Peyer's patch (tissue), 4 donors: Measurements from ENCODE around the gene TBCB. TPM values are rescaled to one million over a fixed set of nuclear protein-coding genes. Genes with fewer than 3 reads are reported as not detected.

Experiments
- DNase-seq, 3 donors: peaks; one replicate each; pipeline ENCODE4 v3.0.0-alpha.2; 2017 to 2019
- H3K27ac ChIP-seq, 4 donors: fragments of 200-600 bp; sonication (generic); one replicate each; pipeline ENCODE4 v1.5.1; 2016 to 2019
- H3K27me3 ChIP-seq, 2 donors: fragments of 200-600 bp; sonication (generic); one replicate each; pipeline ENCODE4 v1.5.1; 2019
- H3K36me3 ChIP-seq, 3 donors: fragments of 200-600 bp; sonication (generic); one replicate each; pipeline ENCODE4 v1.5.1; 2016 to 2019
- H3K4me1 ChIP-seq, 4 donors: fragments of 200-600 bp; sonication (generic); one replicate each; pipeline ENCODE4 v1.5.1; 2016 to 2019
- H3K4me3 ChIP-seq, 4 donors: fragments of 200-600 bp; sonication (generic); 1 replicate in 3 of 4; 2 replicates in 1 of 4; pipeline ENCODE4 v1.5.1; 2016 to 2019; ENCODE audit warnings: mild to moderate bottlenecking in 1 of 4
- H3K9me3 ChIP-seq, 4 donors: fragments of 200-600 bp; sonication (generic); one replicate each; pipeline ENCODE4 v1.5.1; 2016 to 2019; ENCODE audit warnings: mild to moderate bottlenecking in 1 of 4
- POLR2A ChIP-seq, 2 donors: fragments of 450-650 bp; IDR thresholded peaks; one replicate each; pipeline ENCODE4 v1.5.1; 2017; ENCODE audit warnings: antibody characterized with exemption in 2 of 2, mild to moderate bottlenecking in 2 of 2, moderate library complexity in 2 of 2
- total RNA-seq, 4 donors: library from RNA; depleted of rRNA; stranded (reverse); fragments of >200 nt; gene quantifications; one replicate each; pipeline ENCODE4 v1.1.0, GENCODE V29; 2016
- TF ChIP-seq, protein P1 (sequence below), 6 experiments: fragments of 450-650 bp in 4 of 6; fragments of 200-600 bp in 2 of 6; sonication (generic) in 1 of 6; IDR thresholded peaks; one replicate each; pipeline ENCODE4 v1.5.1; 2017 to 2019; ENCODE audit warnings: antibody characterized with exemption in 6 of 6, mild to moderate bottlenecking in 3 of 6, moderate library complexity in 1 of 6

TBCB gene
- total RNA-seq, 4 donors from 2014 or later, result 59.7 to 81.7 (median 69.1) TPM

DNA sequence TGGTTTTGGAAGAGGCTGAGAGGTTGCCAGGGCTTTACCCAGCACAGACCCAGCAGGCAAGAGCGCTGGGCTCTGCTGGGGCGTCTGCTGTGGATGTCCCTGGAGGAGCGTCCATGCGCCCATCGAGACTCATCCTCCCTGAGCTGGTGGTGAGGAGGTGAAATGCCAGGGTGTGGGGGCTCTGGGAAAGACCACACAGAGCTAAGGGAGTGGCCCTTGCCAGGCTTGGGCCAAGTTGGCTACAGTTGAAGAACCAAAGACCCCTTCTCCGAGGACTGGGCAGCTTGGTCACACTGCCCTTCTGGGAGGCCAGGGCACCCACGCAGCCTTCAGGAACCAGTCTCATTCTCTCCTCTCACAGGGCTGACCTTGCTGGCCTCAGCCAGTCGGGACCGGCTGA is 28.9 kb upstream of the TBCB start:
- no peak for DNase-seq
- no peaks in the 10 kb centered on the region for H3K9me3 ChIP-seq

DNA sequence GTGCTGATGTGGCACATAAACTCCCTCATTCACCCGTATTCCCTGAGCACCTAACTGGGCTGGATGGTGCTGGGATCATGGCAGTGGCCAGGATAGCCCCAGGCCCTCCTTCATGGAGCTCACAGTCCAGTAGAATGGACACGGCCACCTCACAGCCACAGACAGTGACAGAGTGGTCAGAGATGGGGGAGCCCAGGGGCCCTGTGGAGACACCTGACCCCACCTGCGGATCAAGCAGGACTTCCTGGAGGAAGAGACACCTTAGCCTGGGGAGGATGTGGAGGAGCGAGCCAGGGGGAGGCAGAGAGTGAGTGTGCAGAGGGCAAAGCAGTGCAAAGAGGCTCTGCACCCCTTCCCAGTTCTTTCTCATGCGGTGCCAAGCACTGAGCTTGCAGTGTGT is 25.4 kb upstream of the TBCB start:
- no peaks in the 10 kb centered on the region for H3K9me3 ChIP-seq
- no peaks in the 10 kb centered on the region for H3K27me3 ChIP-seq
- no peak for TF ChIP-seq POLR2A (IDR thresholded peaks at IDR 0.05)
- TF ChIP-seq, protein P1, sequence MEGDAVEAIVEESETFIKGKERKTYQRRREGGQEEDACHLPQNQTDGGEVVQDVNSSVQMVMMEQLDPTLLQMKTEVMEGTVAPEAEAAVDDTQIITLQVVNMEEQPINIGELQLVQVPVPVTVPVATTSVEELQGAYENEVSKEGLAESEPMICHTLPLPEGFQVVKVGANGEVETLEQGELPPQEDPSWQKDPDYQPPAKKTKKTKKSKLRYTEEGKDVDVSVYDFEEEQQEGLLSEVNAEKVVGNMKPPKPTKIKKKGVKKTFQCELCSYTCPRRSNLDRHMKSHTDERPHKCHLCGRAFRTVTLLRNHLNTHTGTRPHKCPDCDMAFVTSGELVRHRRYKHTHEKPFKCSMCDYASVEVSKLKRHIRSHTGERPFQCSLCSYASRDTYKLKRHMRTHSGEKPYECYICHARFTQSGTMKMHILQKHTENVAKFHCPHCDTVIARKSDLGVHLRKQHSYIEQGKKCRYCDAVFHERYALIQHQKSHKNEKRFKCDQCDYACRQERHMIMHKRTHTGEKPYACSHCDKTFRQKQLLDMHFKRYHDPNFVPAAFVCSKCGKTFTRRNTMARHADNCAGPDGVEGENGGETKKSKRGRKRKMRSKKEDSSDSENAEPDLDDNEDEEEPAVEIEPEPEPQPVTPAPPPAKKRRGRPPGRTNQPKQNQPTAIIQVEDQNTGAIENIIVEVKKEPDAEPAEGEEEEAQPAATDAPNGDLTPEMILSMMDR (IDR thresholded peaks at IDR 0.05), result no peak
- no peak overlapping the region for H3K27ac ChIP-seq
- no peak for DNase-seq
- H3K4me3 ChIP-seq, result no peak overlapping the region
- H3K36me3 ChIP-seq, result no peaks in the 10 kb centered on the region
- H3K4me1 ChIP-seq, result no peaks in the 10 kb centered on the region

More for the DNA sequence above, 28.9 kb upstream of the TBCB start:
- Histone ChIP-seq H3K36me3 (no peaks in the 10 kb centered on the region), H3K4me3 (no peak overlapping the region), H3K4me1 (no peaks in the 10 kb centered on the region), H3K27ac (no peak overlapping the region), H3K27me3 (no peaks in the 10 kb centered on the region)
- TF ChIP-seq, protein P1 (IDR thresholded peaks at IDR 0.05), result no peak
- no peak for TF ChIP-seq POLR2A (IDR thresholded peaks at IDR 0.05)

DNA sequence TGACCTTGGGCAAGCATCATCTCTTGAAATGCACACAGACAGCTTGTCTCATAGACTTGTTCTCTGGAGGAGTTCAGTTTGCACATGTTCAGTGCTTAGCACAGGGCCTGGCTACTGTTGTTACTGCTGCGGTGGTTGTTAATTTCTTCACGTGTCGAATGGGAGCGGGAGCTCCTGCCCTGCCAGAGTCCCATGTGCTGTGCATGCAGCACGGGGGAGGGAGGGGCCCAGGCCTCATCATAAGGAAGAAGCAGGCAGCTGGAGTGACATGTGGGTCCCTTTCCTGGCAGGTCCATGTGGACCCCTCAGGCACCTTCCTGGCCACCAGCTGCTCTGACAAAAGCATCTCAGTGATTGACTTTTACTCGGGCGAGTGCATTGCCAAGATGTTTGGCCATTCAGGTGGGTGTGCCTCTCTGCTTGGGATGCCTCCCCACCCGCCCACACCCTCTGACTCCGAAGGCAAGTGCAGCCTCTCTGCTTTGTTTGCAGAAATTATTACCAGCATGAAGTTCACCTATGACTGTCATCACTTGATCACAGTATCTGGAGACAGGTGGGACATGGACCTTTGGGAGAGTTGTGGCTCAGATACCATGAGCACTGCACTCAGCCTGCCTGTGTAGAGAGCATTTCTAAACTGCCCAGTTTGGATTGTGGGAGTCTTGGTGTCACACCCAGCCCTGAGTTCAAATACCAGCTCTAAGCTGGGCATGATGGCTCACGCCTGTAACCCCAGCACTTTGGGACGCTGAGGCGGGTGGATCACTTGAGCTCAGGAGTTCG is 24.2 kb upstream of the TBCB start:
- no peaks in the 10 kb centered on the region for H3K4me1 ChIP-seq
- no peaks in the 10 kb centered on the region for H3K36me3 ChIP-seq
- no peak for TF ChIP-seq POLR2A (IDR thresholded peaks at IDR 0.05)
- TF ChIP-seq, protein P1 (IDR thresholded peaks at IDR 0.05), result no peak
- no peak for DNase-seq
- H3K9me3 ChIP-seq, result no peaks in the 10 kb centered on the region
- H3K4me3 ChIP-seq, result no peak overlapping the region
- H3K27ac ChIP-seq, result no peak overlapping the region
- H3K27me3 ChIP-seq, result no peaks in the 10 kb centered on the region

DNA sequence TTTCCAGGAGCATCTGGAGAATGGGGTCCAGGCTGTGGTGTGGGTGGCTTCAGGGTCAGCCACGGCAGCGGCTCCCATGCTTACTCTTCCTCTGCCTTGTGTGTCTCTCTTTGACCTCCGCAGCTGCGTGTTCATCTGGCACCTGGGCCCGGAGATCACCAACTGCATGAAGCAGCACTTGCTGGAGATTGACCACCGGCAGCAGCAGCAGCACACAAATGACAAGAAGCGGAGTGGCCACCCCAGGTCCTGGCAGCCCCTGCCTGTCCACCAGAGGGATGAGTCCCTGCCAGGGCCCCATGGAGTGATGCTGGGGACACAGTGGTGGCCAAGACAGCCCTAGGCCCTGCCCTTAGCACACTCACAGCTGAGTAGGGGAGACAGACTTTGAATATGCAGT is 22.7 kb upstream of the TBCB start:
- no peak overlapping the region for H3K4me3 ChIP-seq
- DNase-seq, result no peak

DNA sequence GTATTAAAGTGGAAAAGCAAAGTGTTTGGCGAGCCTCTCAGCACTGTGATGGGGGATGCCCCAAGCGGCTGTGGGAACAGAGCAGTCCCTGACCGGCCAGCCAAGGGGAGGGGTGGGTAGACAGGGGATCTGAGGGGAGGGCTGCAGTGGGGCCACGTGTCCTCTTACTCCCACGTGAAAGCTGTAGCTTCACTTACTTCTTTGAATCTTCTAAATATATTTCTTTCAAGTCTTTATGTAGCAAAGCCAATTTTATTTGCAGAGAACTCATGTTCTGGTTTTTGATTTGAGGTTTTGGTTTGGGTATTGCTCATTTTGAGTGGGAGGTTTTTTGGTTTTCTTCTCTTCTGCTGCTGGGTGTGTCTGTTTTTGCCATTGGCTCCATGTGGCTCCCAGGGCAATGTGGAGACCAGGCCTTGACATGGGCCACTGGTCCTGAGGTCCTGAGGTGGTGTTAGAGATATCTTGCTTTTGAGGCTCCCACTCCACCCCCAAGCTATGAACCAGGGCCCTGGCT is 22.1 kb upstream of the TBCB start:
- no peak for DNase-seq
- no peak for TF ChIP-seq POLR2A (IDR thresholded peaks at IDR 0.05)
- TF ChIP-seq, protein P1 (IDR thresholded peaks at IDR 0.05), result no peak
- no peaks in the 10 kb centered on the region for H3K4me1 ChIP-seq
- no peak overlapping the region for H3K27ac ChIP-seq
- no peak overlapping the region for H3K4me3 ChIP-seq
- H3K27me3 ChIP-seq, result no peaks in the 10 kb centered on the region
- H3K9me3 ChIP-seq, result no peaks in the 10 kb centered on the region
- no peaks in the 10 kb centered on the region for H3K36me3 ChIP-seq

More for the DNA sequence above, 22.7 kb upstream of the TBCB start:
- Histone ChIP-seq H3K27me3 (no peaks in the 10 kb centered on the region), H3K9me3 (no peaks in the 10 kb centered on the region), H3K27ac (no peak overlapping the region), H3K36me3 (no peaks in the 10 kb centered on the region), H3K4me1 (no peaks in the 10 kb centered on the region)
- no peak for TF ChIP-seq POLR2A (IDR thresholded peaks at IDR 0.05)
- TF ChIP-seq, protein P1 (IDR thresholded peaks at IDR 0.05), result no peak
